ENCODE measurements around the gene TBCE.
"Not testable (repeated sequence)": the region's sequence is repeated elsewhere in the genome, so short reads cannot be mapped to it uniquely, and the experiment has no call there.

TBCE gene

GRCh38 chr1:235450886-235451483 is 83.8 kb downstream of the TBCE start:
- DNase-seq (ENCODE audit: low read depth): peak; percentile 9

GRCh38 chr1:235454021-235454420 is 86.8 kb downstream of the TBCE start:
- DNase-seq (ENCODE audit: low read depth): no peak

- DNase-seq (ENCODE audit: low read depth): no peak
Observed at GRCh38 chr1:235455097-235455496, 87.9 kb downstream of the TBCE start.

GRCh38 chr1:235455823-235456222 is 88.6 kb downstream of the TBCE start:
- DNase-seq (ENCODE audit: low read depth): no peak

GRCh38 chr1:235457856-235458255 is 90.6 kb downstream of the TBCE start:
- not testable (repeated sequence) for DNase-seq (ENCODE audit: low read depth)

- DNase-seq (ENCODE audit: low read depth): no peak
Observed at GRCh38 chr1:235460770-235461169, 93.5 kb downstream of the TBCE start.

GRCh38 chr1:235461954-235462353 is 94.7 kb downstream of the TBCE start:
- DNase-seq (ENCODE audit: low read depth): no peak

- not testable (repeated sequence) for DNase-seq (ENCODE audit: low read depth)
Observed at GRCh38 chr1:235462832-235463231, 95.6 kb downstream of the TBCE start.

GRCh38 chr1:235465066-235465465 is 97.8 kb downstream of the TBCE start:
- DNase-seq (ENCODE audit: low read depth): no peak

GRCh38 chr1:235468004-235468403 is 100.8 kb downstream of the TBCE start:
- peak; percentile 57 for DNase-seq (ENCODE audit: low read depth)

GRCh38 chr1:235468970-235469369 is 101.7 kb downstream of the TBCE start:
- DNase-seq (ENCODE audit: low read depth): peak; percentile 75

GRCh38 chr1:235469897-235470296 is 102.7 kb downstream of the TBCE start:
- DNase-seq (ENCODE audit: low read depth): not testable (repeated sequence)

GRCh38 chr1:235470741-235471439 is 103.7 kb downstream of the TBCE start:
- no peak for DNase-seq (ENCODE audit: low read depth)

- no peak for DNase-seq (ENCODE audit: low read depth)
Observed at GRCh38 chr1:235473806-235474205, 106.6 kb downstream of the TBCE start.

GRCh38 chr1:235483090-235483489 is 115.9 kb downstream of the TBCE start:
- no peak for DNase-seq (ENCODE audit: low read depth)

- DNase-seq (ENCODE audit: low read depth): no peak
Observed at GRCh38 chr1:235485558-235485957, 118.3 kb downstream of the TBCE start.

GRCh38 chr1:235486321-235486720 is 119.1 kb downstream of the TBCE start:
- peak; percentile 81 for DNase-seq (ENCODE audit: low read depth)

GRCh38 chr1:235491644-235492043 is 124.4 kb downstream of the TBCE start:
- no peak for DNase-seq (ENCODE audit: low read depth)

GRCh38 chr1:235494531-235494930 is 127.3 kb downstream of the TBCE start:
- no peak for DNase-seq (ENCODE audit: low read depth)

- no peak for DNase-seq (ENCODE audit: low read depth)
Observed at GRCh38 chr1:235495030-235495429, 127.8 kb downstream of the TBCE start.

- DNase-seq (ENCODE audit: low read depth): no peak
Observed at GRCh38 chr1:235495551-235495950, 128.3 kb downstream of the TBCE start.

GRCh38 chr1:235500971-235501540 is 133.8 kb downstream of the TBCE start:
- DNase-seq (ENCODE audit: low read depth): peak; percentile 60

All from iris pigment epithelial cell (primary cell).